AML-193 (cell line): ENCODE data around the gene DAZAP1.

Source experiments
- DNase-seq, 2 experiments: peaks; one replicate each; lab custom pipeline; 2025; lab: John Stamatoyannopoulos, UW

Gene DAZAP1

DNA sequence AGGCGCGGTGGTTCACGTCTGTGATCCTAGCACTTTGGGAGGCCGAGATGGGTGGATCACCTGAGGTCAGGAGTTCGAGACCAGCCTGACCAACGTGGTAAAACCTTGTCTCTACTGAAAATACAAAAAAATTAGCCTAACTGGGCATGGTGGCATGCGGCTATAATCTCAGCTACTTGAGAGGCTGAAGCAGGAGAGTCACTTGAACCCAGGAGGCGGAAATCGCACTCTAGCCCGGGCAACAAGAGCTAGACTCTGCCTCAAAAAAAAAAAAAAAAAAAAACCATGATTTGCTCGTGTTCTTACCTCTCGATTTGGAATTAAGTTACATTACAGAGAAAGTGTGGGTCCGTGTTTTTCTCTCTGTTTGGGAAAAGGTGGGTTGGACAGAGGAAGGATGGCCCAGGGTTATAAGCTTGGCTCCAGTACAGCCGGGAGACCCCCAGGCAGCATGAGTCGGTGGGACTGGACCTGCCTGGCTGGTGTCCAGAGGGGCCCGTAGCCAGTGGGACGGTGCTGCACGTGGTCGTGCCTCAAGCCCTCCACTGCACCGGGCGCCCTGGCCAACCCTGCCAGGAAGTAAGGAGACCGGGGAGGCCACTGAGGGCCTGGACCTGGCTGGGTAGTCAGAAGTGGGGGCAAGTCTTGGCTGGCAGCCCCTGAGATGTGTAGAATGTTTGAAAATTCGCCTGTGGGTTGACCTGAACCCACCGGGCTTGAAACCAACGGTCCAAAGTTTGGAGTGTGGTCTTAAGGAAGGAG, 34.5 kb downstream of the DAZAP1 start:
- no peak for DNase-seq

GRCh38 chr19:1445185-1445931, 38.0 kb downstream of the DAZAP1 start:
- DNase-seq, result peak; percentile 23 to 26

- DNase-seq, result no peak
Observed at GRCh38 chr19:1445932-1446712, 38.7 kb downstream of the DAZAP1 start.

DNA sequence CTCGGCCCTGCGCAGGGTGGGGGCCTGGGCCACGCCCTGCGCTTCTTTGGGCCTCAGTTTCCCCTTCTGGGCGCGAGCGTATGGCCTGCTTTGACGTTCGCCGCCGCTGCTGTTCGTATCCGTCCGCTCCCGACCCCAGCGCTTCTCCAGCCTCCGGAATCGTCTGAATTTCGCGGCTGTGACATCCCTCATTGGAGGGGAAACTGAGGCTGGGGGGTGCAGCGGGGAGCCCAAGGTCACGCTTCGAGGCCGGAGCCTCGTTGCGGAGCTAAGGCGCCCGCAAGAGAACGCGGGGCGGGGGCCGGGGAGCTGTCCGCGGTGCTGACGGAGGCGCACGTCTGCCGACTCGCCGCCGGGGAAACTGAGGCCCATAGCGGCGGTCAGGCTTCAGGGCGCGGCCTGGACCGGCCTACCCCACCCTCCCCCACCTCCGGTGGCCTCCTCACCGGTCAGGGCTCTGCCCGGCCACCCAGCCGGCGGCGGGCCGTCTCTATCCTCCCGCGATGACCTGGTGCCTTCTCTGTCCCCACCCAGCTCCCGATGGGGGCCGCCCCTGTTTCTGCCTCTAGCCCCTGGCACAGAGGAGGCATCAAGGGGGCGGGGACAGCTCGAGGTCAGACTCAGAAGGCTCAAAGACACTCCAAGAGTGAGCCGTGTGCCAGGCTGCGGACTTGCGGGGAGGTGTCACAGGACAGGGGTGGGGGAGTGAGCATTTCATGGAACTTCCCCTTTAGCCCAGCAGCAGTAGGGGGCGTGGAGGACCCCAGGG, 39.5 kb downstream of the DAZAP1 start:
- no peak for DNase-seq

DNA sequence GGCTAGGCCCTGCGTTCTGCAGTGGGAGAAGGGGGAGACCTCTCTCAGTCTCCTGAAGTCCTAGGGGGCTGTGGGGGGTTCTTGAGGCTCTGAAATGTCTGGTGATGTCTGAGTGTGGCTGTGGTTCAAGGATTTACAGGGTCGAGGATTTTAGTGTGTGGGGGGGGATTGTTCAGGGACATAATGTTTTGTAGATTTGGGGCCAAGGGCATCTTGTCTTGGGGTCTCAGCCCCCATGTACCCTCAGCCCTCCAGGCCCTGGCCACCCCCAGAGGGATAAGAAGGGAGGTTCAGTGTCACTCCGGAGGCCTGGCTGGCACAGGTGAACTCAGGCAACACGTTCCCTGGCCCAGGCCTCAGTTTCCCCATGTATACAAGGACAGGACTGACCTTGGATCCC, 40.1 kb downstream of the DAZAP1 start:
- DNase-seq, result no peak

DNA sequence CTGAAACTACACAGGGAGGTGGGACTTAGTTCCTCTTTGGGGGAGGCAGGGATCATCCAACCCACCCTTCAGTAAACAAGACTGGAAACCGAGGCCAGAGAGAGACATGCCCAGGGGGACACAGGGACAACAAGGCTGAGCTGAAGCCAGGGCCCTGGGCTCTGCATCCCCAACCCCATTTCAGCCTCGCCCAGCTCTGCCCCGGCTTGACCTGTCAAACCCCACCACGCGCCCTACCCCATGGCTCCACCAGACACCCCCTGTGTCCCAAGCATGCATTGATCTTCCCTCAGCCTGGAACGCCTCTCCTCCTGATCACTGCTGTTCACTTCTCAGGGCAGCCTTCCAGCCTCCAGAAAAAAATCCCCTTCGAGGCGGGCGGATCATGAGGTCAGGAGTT, 40.6 kb downstream of the DAZAP1 start:
- no peak for DNase-seq

DNA sequence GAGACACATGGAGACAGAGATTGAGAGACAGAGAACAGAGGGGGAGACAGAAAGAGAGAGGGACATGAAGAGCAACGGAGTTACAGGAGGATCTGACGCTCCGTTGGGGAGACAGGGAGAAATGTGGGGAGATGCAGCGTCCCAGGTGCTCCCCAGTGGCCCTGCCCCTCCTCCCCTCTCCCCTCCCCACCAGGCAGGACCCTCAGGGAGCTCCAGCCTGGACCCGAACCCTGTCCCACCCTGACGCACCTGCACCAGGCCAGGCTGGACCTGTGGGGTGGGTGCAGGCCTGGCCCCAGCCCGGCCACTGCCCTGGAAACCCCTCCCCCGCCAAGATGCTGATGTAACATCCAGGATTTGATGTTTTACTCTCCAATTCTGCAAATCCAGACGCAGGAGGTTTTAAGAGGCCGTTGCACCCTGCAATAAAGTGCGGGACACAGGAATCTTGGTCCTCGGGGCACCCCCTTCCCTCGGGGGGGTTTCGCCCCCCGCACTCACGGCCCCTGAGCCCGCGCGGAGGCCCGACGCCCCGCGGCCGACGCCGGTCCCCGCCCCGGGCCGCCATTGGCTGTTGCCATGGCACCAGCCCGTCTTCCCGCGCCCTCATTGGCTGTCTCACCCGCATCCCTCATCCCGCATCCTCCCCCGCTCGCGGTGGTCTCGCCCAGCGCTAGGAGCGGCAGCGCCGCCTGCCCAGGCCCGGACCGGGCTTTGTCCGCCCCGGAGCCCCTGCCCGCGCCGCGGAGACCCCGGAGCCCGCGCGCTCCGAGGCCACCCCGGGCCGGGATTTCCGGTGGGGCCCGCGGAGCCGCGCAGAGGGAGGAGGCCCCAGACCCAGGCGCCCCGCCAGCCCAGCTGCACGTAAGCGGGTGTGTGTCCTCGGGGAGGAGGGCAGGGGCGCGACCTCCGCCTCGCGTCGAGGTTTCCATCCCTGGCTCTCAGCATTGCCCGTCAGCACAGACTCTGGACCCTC, 42.4 kb downstream of the DAZAP1 start, which contains the start of gene APC2:
Gene APC2, plus strand, starts transcription at position 655 of the 976 bp plus-strand sequence. CDS start 2,881 bp downstream, outside the sequence.
- DNase-seq, result no peak

- DNase-seq, result no peak
Observed at GRCh38 chr19:1450735-1451731, 43.6 kb downstream of the DAZAP1 start.

DNA sequence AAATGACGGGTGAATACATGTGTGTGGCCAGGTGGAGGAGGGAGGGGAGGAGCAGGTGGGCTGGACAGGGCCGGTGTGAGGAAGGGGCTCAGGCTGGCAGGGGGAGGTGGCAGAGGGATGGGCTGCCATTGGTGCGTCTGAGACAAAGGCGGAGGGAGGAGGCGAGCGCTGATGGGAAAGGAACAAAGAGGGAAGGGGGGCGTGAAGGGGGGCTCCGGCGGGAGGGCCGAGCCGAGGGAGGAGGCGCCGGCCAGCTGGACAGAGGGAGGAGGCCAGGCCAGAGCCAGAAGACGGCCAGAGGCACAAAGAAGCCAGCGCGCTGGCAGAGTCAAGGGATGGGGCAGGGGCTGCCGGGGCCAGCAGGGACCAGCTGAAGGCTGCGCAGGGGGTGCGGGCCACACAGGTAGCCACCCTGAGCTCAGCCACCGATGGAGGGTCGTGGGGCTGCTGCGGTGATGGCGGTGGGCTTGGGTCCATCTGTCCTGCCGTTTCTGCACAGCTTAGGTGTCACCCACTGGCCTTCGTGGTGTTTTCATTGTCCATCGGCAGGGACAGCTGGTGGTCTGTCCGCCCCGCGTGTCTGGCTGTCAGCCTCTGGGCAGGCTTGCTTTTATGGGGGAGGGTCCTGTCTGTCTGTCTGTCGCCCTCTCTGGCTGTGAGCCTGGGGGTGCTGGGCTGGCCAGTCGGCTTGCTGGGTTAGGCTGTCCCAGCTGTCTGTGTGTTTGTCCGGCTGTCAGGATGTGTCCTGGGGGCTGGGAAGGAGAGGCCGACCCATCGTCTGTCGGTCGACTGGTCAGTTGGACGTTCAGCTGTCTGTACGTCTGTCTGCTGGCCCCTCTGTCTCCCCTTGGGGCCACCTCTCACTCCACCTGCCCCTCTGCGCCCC, 44.8 kb downstream of the DAZAP1 start:
- DNase-seq, result no peak

DNA sequence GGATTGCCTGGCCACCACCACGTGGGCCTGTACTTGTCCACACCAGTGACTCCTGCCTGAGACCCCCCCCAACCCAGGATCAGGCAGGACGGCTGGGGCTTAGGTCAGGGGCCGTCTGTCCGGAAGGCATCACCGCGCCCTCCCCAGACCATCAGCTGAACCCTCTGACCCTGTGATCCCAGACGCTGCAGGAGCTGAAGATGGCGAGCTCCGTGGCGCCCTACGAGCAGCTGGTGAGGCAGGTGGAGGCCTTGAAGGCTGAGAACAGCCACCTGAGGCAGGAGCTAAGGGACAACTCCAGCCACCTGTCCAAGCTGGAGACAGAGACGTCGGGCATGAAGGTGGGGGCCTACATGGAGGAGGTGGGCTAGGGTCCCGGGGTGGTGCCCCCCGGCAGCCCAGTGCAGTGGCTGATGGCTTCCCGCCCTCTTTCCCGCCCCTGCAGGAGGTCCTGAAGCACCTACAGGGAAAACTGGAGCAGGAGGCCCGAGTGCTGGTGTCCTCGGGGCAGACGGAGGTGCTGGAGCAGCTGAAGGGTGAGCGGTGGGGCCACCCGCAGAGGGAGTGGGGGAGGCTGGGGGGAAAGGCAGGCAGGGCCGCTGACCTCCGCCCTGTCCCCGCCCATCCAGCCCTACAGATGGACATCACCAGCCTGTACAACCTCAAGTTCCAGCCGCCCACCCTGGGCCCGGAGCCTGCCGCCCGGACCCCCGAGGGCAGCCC, 45.6 kb downstream of the DAZAP1 start:
- no peak for DNase-seq

DNA sequence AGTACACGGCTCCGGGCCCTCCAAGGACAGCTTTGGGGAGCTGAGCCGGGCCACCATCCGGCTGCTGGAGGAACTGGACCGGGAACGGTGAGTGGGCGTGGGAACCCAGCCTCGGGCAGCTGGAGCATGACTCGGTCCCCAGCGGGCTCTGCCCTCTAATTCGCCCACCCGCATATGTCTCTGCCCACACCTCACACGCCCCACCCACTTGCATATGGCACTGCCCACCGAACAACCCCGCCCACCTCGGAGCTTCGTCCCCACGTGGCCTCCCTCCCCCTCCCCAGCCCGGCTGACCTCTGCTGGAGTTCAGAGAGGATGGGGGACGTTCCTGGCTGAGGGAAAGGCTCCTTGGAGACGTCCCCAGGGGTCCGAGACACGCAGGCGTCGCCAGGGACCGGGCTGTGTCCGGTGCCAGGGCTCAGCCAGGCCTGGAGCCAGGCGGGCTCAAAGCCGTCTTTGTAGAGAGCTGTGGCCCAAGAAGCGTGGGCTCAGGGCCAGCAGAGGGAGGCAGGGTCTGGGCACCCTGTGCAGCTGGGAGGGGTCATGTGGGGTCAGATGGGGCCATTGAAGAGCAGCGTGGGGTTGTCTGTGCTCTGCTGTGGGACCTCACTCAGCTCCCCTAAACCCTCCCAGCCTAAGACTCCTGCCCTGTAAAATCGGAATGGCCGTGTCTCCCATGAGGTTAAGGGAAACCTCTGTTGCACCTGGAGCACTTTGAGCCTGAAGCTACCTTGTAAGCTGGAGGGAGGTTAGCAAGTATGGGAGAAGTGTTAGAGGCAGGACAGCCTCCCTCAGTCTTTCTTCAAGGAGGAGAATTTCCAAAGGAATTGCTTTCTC, 46.4 kb downstream of the DAZAP1 start:
- DNase-seq, result no peak

- DNase-seq, result no peak
Observed at GRCh38 chr19:1455002-1455335, 47.6 kb downstream of the DAZAP1 start.

GRCh38 chr19:1455336-1456120, 48.1 kb downstream of the DAZAP1 start:
- DNase-seq, result peak in 1 of 2 experiments; percentile 19

- no peak for DNase-seq
Observed at GRCh38 chr19:1456121-1456900, 48.9 kb downstream of the DAZAP1 start.
